Endothelial cell of umbilical vein (primary cell): ENCODE results near the gene IMPDH2. TPM values are rescaled to one million over a fixed set of nuclear protein-coding genes. Genes with fewer than 3 reads are reported as not detected.

ENCODE experiments used
- BruUV-seq: library from RNA; stranded (reverse); fragments of 400-500 nt; replicated peaks from 2 replicates; lab custom pipeline; 2021; lab: Mats Ljungman, UMichigan
- CTCF ChIA-PET: fragments of 300-600, 350-600 bp; sonication (Branson Sonifier 250); formaldehyde crosslinking; loops from one replicate; lab custom pipeline; 2021; ENCODE audit warnings: antibody characterized with exemption, inconsistent platforms; lab: Charles Lee
- POLR2A ChIA-PET: fragments of 300-600, 350-600 bp; sonication (Branson Sonifier 250); formaldehyde crosslinking; loops from one replicate; lab custom pipeline; 2021; ENCODE audit warnings: antibody characterized with exemption, inconsistent platforms; lab: Charles Lee
- DNase-seq: peaks from one replicate; pipeline ENCODE4 v3.0.0-alpha.2; 2011; ENCODE audit warnings: low read depth, low spot score
- FAIRE-seq: peaks from 2 replicates; lab custom pipeline; 2011; peaks lifted over from hg19 to GRCh38; lab: Jason Lieb, UNC
- H2AFZ ChIP-seq: 2 replicates; pipeline ENCODE4 v1.6.0; 2012; ENCODE audit warnings: low read depth, low read length, control low read depth, inconsistent platforms
- H3K27ac ChIP-seq: 2 replicates; pipeline ENCODE4 v1.5.1; 2011; ENCODE audit warnings: low read depth, mild to moderate bottlenecking, control low read depth, low read length, moderate library complexity; ENCODE audit not compliant: insufficient read depth
- H3K27me3 ChIP-seq, 2 experiments: 2 replicates each; pipeline versions ENCODE4 v1.6.0 to v1.6.1; 2011; ENCODE audit warnings: low read length in 2 of 2, mixed read lengths in 1 of 2; ENCODE audit not compliant: control insufficient read depth in 2 of 2, insufficient read depth in 2 of 2
- H3K36me3 ChIP-seq, 2 experiments: 2 replicates in 1 of 2; 3 replicates in 1 of 2; pipeline ENCODE4 v1.5.1; 2011; ENCODE audit warnings: low read length in 2 of 2, mild to moderate bottlenecking in 1 of 2, moderate library complexity in 1 of 2; ENCODE audit not compliant: control insufficient read depth in 2 of 2, insufficient read depth in 2 of 2; ENCODE audit errors: extremely low read depth in 1 of 2
- H3K4me1 ChIP-seq: 3 replicates; pipeline ENCODE4 v1.5.1; 2011; ENCODE audit warnings: mild to moderate bottlenecking, low read length; ENCODE audit not compliant: control insufficient read depth, insufficient read depth; ENCODE audit errors: extremely low read depth
- H3K4me2 ChIP-seq: 2 replicates; pipeline ENCODE4 v1.6.1; 2011; ENCODE audit warnings: low read length, control low read depth, mixed read lengths; ENCODE audit not compliant: insufficient read depth
- H3K4me3 ChIP-seq, 3 experiments: fragments of 200-600 bp in 1 of 3; sonication (generic), shearing (Covaris generic) in 1 of 3; replicated peaks in 1 of 3; 2 replicates each; pipeline ENCODE4 v1.5.1; 2011 to 2016; ENCODE audit warnings: control low read depth in 3 of 3, low read length in 3 of 3, mild to moderate bottlenecking in 2 of 3, inconsistent platforms in 1 of 3, low read depth in 1 of 3, moderate library complexity in 1 of 3; ENCODE audit not compliant: insufficient read depth in 1 of 3
- H3K79me2 ChIP-seq: 2 replicates; pipeline ENCODE4 v1.6.0; 2012; ENCODE audit warnings: low read length, inconsistent platforms; ENCODE audit not compliant: control insufficient read depth, insufficient read depth
- H3K9ac ChIP-seq: replicated peaks from 2 replicates; pipeline ENCODE3; 2011; ENCODE audit warnings: low read length, control low read depth; ENCODE audit not compliant: insufficient read depth; ENCODE audit errors: extremely low read depth
- H3K9me1 ChIP-seq: replicated peaks from 3 replicates; pipeline ENCODE4 v1.6.0; 2011; ENCODE audit warnings: mild to moderate bottlenecking, low read length; ENCODE audit not compliant: control insufficient read depth, insufficient read depth; ENCODE audit errors: extremely low read depth
- H3K9me3 ChIP-seq: replicated peaks from 2 replicates; pipeline ENCODE4 v1.5.1; 2012; ENCODE audit warnings: low read length, inconsistent platforms; ENCODE audit not compliant: control insufficient read depth, insufficient read depth
- H4K20me1 ChIP-seq: replicated peaks from 2 replicates; pipeline ENCODE3; 2011; ENCODE audit warnings: mild to moderate bottlenecking, low read length; ENCODE audit not compliant: control insufficient read depth, insufficient read depth; ENCODE audit errors: extremely low read depth
- CTCF ChIP-seq, 2 donors: IDR thresholded peaks; 1 replicate in 1 of 2; 2 replicates in 1 of 2; pipeline ENCODE4 v1.5.1; 2011; ENCODE audit warnings: low read length in 2 of 2, mild to moderate bottlenecking in 2 of 2, moderate library complexity in 2 of 2, control low read depth in 1 of 2, inconsistent platforms in 1 of 2, low read depth in 1 of 2; ENCODE audit not compliant: insufficient read depth in 1 of 2; ENCODE audit errors: extremely low read depth in 1 of 2
- EZH2 ChIP-seq: IDR thresholded peaks from 2 replicates; pipeline ENCODE4 v1.6.1; 2012; ENCODE audit warnings: borderline replicate concordance, low read depth, mild to moderate bottlenecking, moderate library complexity, low read length, inconsistent platforms; ENCODE audit not compliant: severe bottlenecking
- FOS ChIP-seq: IDR thresholded peaks from 2 replicates; pipeline ENCODE4 v1.6.1; 2011; ENCODE audit warnings: mild to moderate bottlenecking, low read length, moderate library complexity, borderline replicate concordance; ENCODE audit not compliant: insufficient read depth
- GATA2 ChIP-seq: IDR thresholded peaks from 2 replicates; pipeline ENCODE4 v1.7.0; 2011; ENCODE audit warnings: low read depth, mild to moderate bottlenecking, moderate library complexity, mixed read lengths, low read length; ENCODE audit not compliant: insufficient read length, insufficient read depth
- JUN ChIP-seq: IDR thresholded peaks from 2 replicates; pipeline ENCODE4 v1.6.1; 2011; ENCODE audit warnings: borderline replicate concordance, low read depth; ENCODE audit not compliant: insufficient read length, insufficient read depth
- MAX ChIP-seq: IDR thresholded peaks from 2 replicates; pipeline ENCODE4 v1.6.1; 2011; ENCODE audit not compliant: insufficient read depth, insufficient read length
- MYC ChIP-seq: IDR thresholded peaks from one replicate; pipeline ENCODE4 v1.6.1; 2011; ENCODE audit warnings: mild to moderate bottlenecking, low read depth, low read length
- POLR2A ChIP-seq: IDR thresholded peaks from 2 replicates; pipeline ENCODE4 v1.6.1; 2012; ENCODE audit warnings: low read depth, mild to moderate bottlenecking, control low read depth, low read length
- POLR2AphosphoS5 ChIP-seq: IDR thresholded peaks from 2 replicates; pipeline ENCODE4 v1.6.1; 2012; ENCODE audit warnings: low read depth, mild to moderate bottlenecking, control low read depth, low read length, moderate library complexity; ENCODE audit not compliant: insufficient read depth
- dilution Hi-C: fragments of 300-500 bp; cut with MboI; formaldehyde crosslinking; loops from one replicate; pipeline ENCODE4 v1.15.0; 2019; ENCODE audit warnings: low sequenced_read_pairs; ENCODE audit not compliant: extremely low pct_ligation_motif_present
- intact Hi-C: fragments of 100-400 bp; cut with micrococcal nuclease; formaldehyde crosslinking; loops from one replicate; pipeline ENCODE4 v1.10.0; 2022
- polyA plus RNA-seq, 4 experiments: library from polyadenylated mRNA; depleted of rRNA in 3 of 4; stranded (reverse) in 3 of 4; unstranded in 1 of 4; fragments of >200 nt; gene quantifications; 2 replicates each; pipeline versions ENCODE4 v1.2.1 to v1.2.3, GENCODE V29; 2011 to 2012; ENCODE audit warnings: missing spikeins in 1 of 4
- total RNA-seq: library from RNA; stranded (reverse); gene quantifications from 2 replicates; pipeline ENCODE4 v1.2.3, GENCODE V29; 2021

The IMPDH2 gene
- total and polyA plus RNA-seq, 2 donors (not counting 3 experiments of a cell fraction or from before 2014, with no cell fraction given) = 167 to 189 TPM

- intact Hi-C loops (loop anchor here (5.0 kb wide), 1 partner anchor 219 kb away; no protein-coding TSS in a partner anchor), dilution Hi-C loops (no loop called here)
- Histone ChIP-seq H3K9ac (no peak overlapping the region), H3K27ac (no peak overlapping the region), H3K36me3 (peaks cover 8 to 35% of the 10 kb centered on the region in 2 experiments), H2AFZ (no peak overlapping the region), H3K79me2 (peaks cover 46% of the 10 kb centered on the region), H3K9me1 (no peaks in the 10 kb centered on the region), H3K9me3 (no peaks in the 10 kb centered on the region), H3K4me2 (no peak overlapping the region), H3K4me1 (no peaks in the 10 kb centered on the region), H4K20me1 (peaks cover 2% of the 10 kb centered on the region), H3K27me3 (no peaks in the 10 kb centered on the region), H3K4me3 (no peak overlapping the region)
- TF ChIP-seq JUN = no peak
- no peak for TF ChIP-seq POLR2AphosphoS5
- TF ChIP-seq GATA2 = no peak
- no peak for TF ChIP-seq MAX
- no peak for TF ChIP-seq MYC
- no peak for TF ChIP-seq CTCF (IDR thresholded peaks at IDR 0.05; ENCODE audit: extremely low read depth in 1 of 2, insufficient read depth in 1 of 2, low read depth in 1 of 2, low read length in 2 of 2)
- TF ChIP-seq EZH2 = no peak
- TF ChIP-seq FOS = no peak
- no peak for TF ChIP-seq POLR2A
- FAIRE-seq (no peak), DNase-seq (no peak)
- POLR2A ChIA-PET = no interaction called here
- CTCF ChIA-PET = interaction anchor here (1.6 kb wide), 1 partner anchor 9 kb away, joined by 3 read pairs; no protein-coding TSS in a partner anchor
- BruUV-seq = no TSS peak
Measured at GRCh38 chr3:49076116-49076515, 46.9 kb upstream of the IMPDH2 start.
